Upper lobe of left lung (tissue), 4 donors: Measurements from ENCODE around the gene RGN.

Experiments used
- CTCF ChIP-seq, 6 experiments: fragments of 450-650 bp in 4 of 6; fragments of 200-600 bp in 2 of 6; sonication (generic) in 2 of 6; IDR thresholded peaks; one replicate each; pipeline ENCODE4 v1.5.1; 2016 to 2019; ENCODE audit warnings: antibody characterized with exemption in 6 of 6
- EP300 ChIP-seq, 4 donors: sonication (generic); formaldehyde crosslinking; IDR thresholded peaks; one replicate each; pipeline ENCODE4 v1.5.1; 2017; ENCODE audit warnings: antibody characterized with exemption in 4 of 4, control low read depth in 2 of 4
- POLR2A ChIP-seq, 4 donors: fragments of 450-650 bp; IDR thresholded peaks; one replicate each; pipeline ENCODE4 v1.5.1; 2016 to 2017; ENCODE audit warnings: antibody characterized with exemption in 4 of 4, mild to moderate bottlenecking in 2 of 4

GRCh38 chrX:47080915-47081236 lies 2.6 kb downstream of the RGN start:
- no peak for TF ChIP-seq CTCF (IDR thresholded peaks at IDR 0.05)
- no peak for TF ChIP-seq POLR2A (IDR thresholded peaks at IDR 0.05)
- TF ChIP-seq EP300 (IDR thresholded peaks at IDR 0.05) = no peak
